Heart left ventricle (tissue), 13 donors: Measurements from ENCODE around the gene NETO2.
"Not testable (repeated sequence)": the region's sequence is repeated elsewhere in the genome, so short reads cannot be mapped to it uniquely, and the experiment has no call there.

Source experiments
- CTCF ChIP-seq, 12 donors: fragments of 200-600 bp; sonication (generic) in 4 of 12; IDR thresholded peaks; one replicate each; pipeline versions ENCODE4 v1.5.0 to v1.8.0; 2018 to 2022; ENCODE audit warnings: antibody characterized with exemption in 12 of 12, mild to moderate bottlenecking in 5 of 12
- POLR2A ChIP-seq, 2 donors: fragments of 450-650 bp; IDR thresholded peaks; one replicate each; pipeline ENCODE4 v1.6.1; 2017; ENCODE audit warnings: antibody characterized with exemption in 2 of 2, mild to moderate bottlenecking in 2 of 2, moderate library complexity in 2 of 2
- donor health status: ischemic (EF 13 %, LVEDD 7.1; RV severe dilation, severe dysfunction).
- donor health status: DM: no; HTN: yes; CAD: no.
- donor health status: DM: no; HTN: no; CAD: no.
- donor health status: ischemic (EF 25% LVEDD 6.9; RV normal size, moderate dysfunction).
- donor health status: ischemic (EF 25% LVEDD 5.7; RV mildly dilated, moderate dysfunction).
- donor health status: ischemic (EF 35%, LVEDD 5.7; RV mildly dilated, moderate dysfunction).
- donor health status: nonischemic (EF 11% LVEDD 7.7; RV severe dilation, severe dysfunction).
- donor health status: DM: yes; HTN: yes; CAD: no.
- donor health status: PGD.
- donor health status: ischemic (EF 29% LVEDD 5.4; RV normal size, mild dysfunction).
- donor health status: nonischemic (EF 23%, LVEDD 6.1; RV moderate dilation, normal function).

GRCh38 chr16:47059130-47059529 lies 84.6 kb downstream of the NETO2 start:
- not testable (repeated sequence) for TF ChIP-seq POLR2A, CTCF (IDR thresholded peaks at IDR 0.05)
